Testis (tissue), 2 donors: ENCODE measurements around the gene HSD17B3.

Experiments
- POLR2A ChIP-seq: fragments of 450-650 bp; IDR thresholded peaks from one replicate; pipeline ENCODE4 v1.6.1; 2017; ENCODE audit warnings: antibody characterized with exemption, mild to moderate bottlenecking, moderate library complexity
- TF ChIP-seq, protein P1 (sequence below), 3 experiments: fragments of 450-650 bp in 2 of 3; fragments of 200-600 bp in 1 of 3; sonication (generic) in 1 of 3; IDR thresholded peaks; one replicate each; pipeline ENCODE4 v1.5.1; 2016 to 2019; ENCODE audit warnings: antibody characterized with exemption in 3 of 3, mild to moderate bottlenecking in 2 of 3, moderate library complexity in 1 of 3

- TF ChIP-seq, protein P1, sequence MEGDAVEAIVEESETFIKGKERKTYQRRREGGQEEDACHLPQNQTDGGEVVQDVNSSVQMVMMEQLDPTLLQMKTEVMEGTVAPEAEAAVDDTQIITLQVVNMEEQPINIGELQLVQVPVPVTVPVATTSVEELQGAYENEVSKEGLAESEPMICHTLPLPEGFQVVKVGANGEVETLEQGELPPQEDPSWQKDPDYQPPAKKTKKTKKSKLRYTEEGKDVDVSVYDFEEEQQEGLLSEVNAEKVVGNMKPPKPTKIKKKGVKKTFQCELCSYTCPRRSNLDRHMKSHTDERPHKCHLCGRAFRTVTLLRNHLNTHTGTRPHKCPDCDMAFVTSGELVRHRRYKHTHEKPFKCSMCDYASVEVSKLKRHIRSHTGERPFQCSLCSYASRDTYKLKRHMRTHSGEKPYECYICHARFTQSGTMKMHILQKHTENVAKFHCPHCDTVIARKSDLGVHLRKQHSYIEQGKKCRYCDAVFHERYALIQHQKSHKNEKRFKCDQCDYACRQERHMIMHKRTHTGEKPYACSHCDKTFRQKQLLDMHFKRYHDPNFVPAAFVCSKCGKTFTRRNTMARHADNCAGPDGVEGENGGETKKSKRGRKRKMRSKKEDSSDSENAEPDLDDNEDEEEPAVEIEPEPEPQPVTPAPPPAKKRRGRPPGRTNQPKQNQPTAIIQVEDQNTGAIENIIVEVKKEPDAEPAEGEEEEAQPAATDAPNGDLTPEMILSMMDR (IDR thresholded peaks at IDR 0.05): peak; percentile 42 to 63 (median 44)
- TF ChIP-seq POLR2A: no peak
Observed at GRCh38 chr9:96222132-96222531, 79.8 kb downstream of the HSD17B3 start.
